AG04450 (cell line): Measurements from ENCODE around the gene TAF5. TPM values are rescaled to one million over a fixed set of nuclear protein-coding genes. Genes with fewer than 3 reads are reported as not detected.

Experiments used
- CTCF ChIA-PET: fragments of 300-600, 350-600 bp; formaldehyde crosslinking; extraction: SDS; loops from one replicate; lab custom pipeline; 2022; ENCODE audit warnings: antibody characterized with exemption, inconsistent platforms; lab: Charles Lee
- POLR2A ChIA-PET: fragments of 350-600 bp; formaldehyde crosslinking; extraction: SDS; loops from one replicate; lab custom pipeline; 2021; ENCODE audit warnings: antibody characterized with exemption, inconsistent platforms; lab: Yijun Ruan, JAX
- DNase-seq: peaks from one replicate; pipeline ENCODE4 v3.0.0-alpha.2; 2011; ENCODE audit warnings: low read depth, low spot score
- H3K27ac ChIP-seq: one replicate; pipeline ENCODE4 v1.5.1; 2012; ENCODE audit warnings: low read depth, low read length, control low read depth
- H3K27me3 ChIP-seq: one replicate; pipeline ENCODE4 v1.6.0; 2012; ENCODE audit warnings: low read length; ENCODE audit not compliant: control insufficient read depth, insufficient read depth
- H3K4me3 ChIP-seq: 2 replicates; pipeline ENCODE4 v1.5.1; 2011; ENCODE audit warnings: mild to moderate bottlenecking, low read depth, low read length, control low read depth
- H3K9me3 ChIP-seq: 2 replicates; pipeline ENCODE4 v1.5.1; 2012; ENCODE audit warnings: low read length; ENCODE audit not compliant: control insufficient read depth, insufficient read depth
- CTCF ChIP-seq: IDR thresholded peaks from 2 replicates; pipeline ENCODE4 v1.5.1; 2011; ENCODE audit warnings: low read depth, low read length, control low read depth, inconsistent platforms
- polyA plus RNA-seq: library from polyadenylated mRNA; depleted of rRNA; stranded (reverse); fragments of >200 nt; gene quantifications from 2 replicates; pipeline ENCODE4 v1.2.3, GENCODE V29; 2011

Gene TAF5
- polyA plus RNA-seq, 1 experiment: 3.5 TPM

- H3K9me3 ChIP-seq: no peaks in the 10 kb centered on the region
- ChIA-PET POLR2A (interaction anchor here (0.9 to 1.0 kb wide), 2 partner anchors 90 to 96 kb away, joined by 3 read pairs; no protein-coding TSS in a partner anchor), CTCF (interaction anchor here (1.3 kb wide), 1 partner anchor 21 kb away, joined by 3 read pairs; no protein-coding TSS in a partner anchor)
- H3K27me3 ChIP-seq: no peaks in the 10 kb centered on the region
- H3K4me3 ChIP-seq: peak overlapping the region; percentile 93
- peak overlapping the region; percentile 77 for H3K27ac ChIP-seq
- no peak for DNase-seq
- TF ChIP-seq CTCF: no peak
Observed at GRCh38 chr10:103395754-103396066, 27.9 kb downstream of the TAF5 start.

GRCh38 chr10:103396067-103396788 is 28.5 kb downstream of the TAF5 start, which contains the start of the genes ATP5MK and PDCD11:
TSS of gene ATP5MK (minus strand) at chr10:103396475. CDS start at chr10:103392457, 4,018 bp downstream.
TSS of gene PDCD11 (plus strand) at chr10:103396626. CDS start at chr10:103398427, 1,801 bp downstream.
- no peaks in the 10 kb centered on the region for H3K9me3 ChIP-seq
- peak; percentile 94 for DNase-seq
- CTCF ChIA-PET: interaction anchor here (1.3 kb wide), 1 partner anchor 20 kb away, joined by 3 read pairs; no protein-coding TSS in a partner anchor
- H3K27ac ChIP-seq: peak within 1 kb of the TSS; percentile 77
- TF ChIP-seq CTCF: 0 out of 2 replicates have a peak, but pooled peaks have one; percentile 29
- peak within 1 kb of the TSS; percentile 98 for H3K4me3 ChIP-seq
- POLR2A ChIA-PET: interaction anchor here (0.9 to 1.0 kb wide), 3 partner anchors 56 to 96 kb away, joined by 3 read pairs; partner anchors contain the start of gene CALHM2
- H3K27me3 ChIP-seq: no peaks in the 10 kb centered on the region

GRCh38 chr10:103396789-103397087 is 29.0 kb downstream of the TAF5 start:
- peak overlapping the region; percentile 98 for H3K4me3 ChIP-seq
- H3K27ac ChIP-seq: peak overlapping the region; percentile 57

GRCh38 chr10:103397191-103397825 is 29.5 kb downstream of the TAF5 start:
- POLR2A ChIA-PET: no interaction called here
- no peak overlapping the region for H3K27ac ChIP-seq
- no peak for DNase-seq
- CTCF ChIA-PET: interaction anchor here (1.0 to 1.6 kb wide), 3 partner anchors 19 to 725 kb away, joined by 3 to 9 read pairs (median 3); partner anchors contain the start of gene SFR1
- H3K4me3 ChIP-seq: peak overlapping the region; percentile 98
- no peaks in the 10 kb centered on the region for H3K27me3 ChIP-seq
- no peak for TF ChIP-seq CTCF
- H3K9me3 ChIP-seq: no peaks in the 10 kb centered on the region

More at GRCh38 chr10:103396789-103397087, 29.0 kb downstream of the TAF5 start:
- Histone ChIP-seq H3K27me3 (no peaks in the 10 kb centered on the region), H3K9me3 (no peaks in the 10 kb centered on the region)
- CTCF ChIA-PET: interaction anchor here (1.3 to 1.6 kb wide), 2 partner anchors 20 to 89 kb away, joined by 3 to 9 read pairs; no protein-coding TSS in a partner anchor
- POLR2A ChIA-PET: interaction anchor here (0.9 kb wide), 1 partner anchor 56 kb away, joined by 3 read pairs; the partner anchor contains the start of gene CALHM2
- no peak for TF ChIP-seq CTCF
- no peak for DNase-seq
